ENCODE data around the gene RAB11FIP2.

The RAB11FIP2 gene

GRCh38 chr10:117968354-117969182 is 78.2 kb downstream of the RAB11FIP2 start:
- TF ChIP-seq ZNF629 (tag by site-specific recombination; IDR thresholded peaks at IDR 0.05) (no peak), HOXA7 (CRISPR knock-in tag; IDR thresholded peaks at IDR 0.05; ENCODE audit: borderline replicate concordance) (no peak), ZNF704 (tag by site-specific recombination; IDR thresholded peaks at IDR 0.05) (no peak), ZNF585B (tag by site-specific recombination; IDR thresholded peaks at IDR 0.05) (no peak), ZSCAN5A (tag by site-specific recombination; IDR thresholded peaks at IDR 0.05) (no peak), ZNF112 (tag by site-specific recombination; IDR thresholded peaks at IDR 0.05) (no peak), REST (tag by site-specific recombination; IDR thresholded peaks at IDR 0.05) (no peak), ZNF26 (tag by site-specific recombination; IDR thresholded peaks at IDR 0.05) (no peak), GFI1B (tag by site-specific recombination; IDR thresholded peaks at IDR 0.05) (no peak), TRIM28 (IDR thresholded peaks at IDR 0.05; ENCODE audit: borderline replicate concordance, low read length) (no peak), ZNF621 (tag by site-specific recombination; IDR thresholded peaks at IDR 0.05) (no peak), TCF7L2 (IDR thresholded peaks at IDR 0.05; ENCODE audit: borderline replicate concordance, low read depth, low read length) (no peak), ZNF239 (tag by site-specific recombination; IDR thresholded peaks at IDR 0.05) (no peak), PRDM10 (tag by site-specific recombination; IDR thresholded peaks at IDR 0.05) (no peak), ZNF324 (tag by site-specific recombination; IDR thresholded peaks at IDR 0.05) (no peak), ZNF24 (tag by site-specific recombination; IDR thresholded peaks at IDR 0.05) (no peak), ZNF701 (tag by site-specific recombination; IDR thresholded peaks at IDR 0.05) (no peak), ZNF514 (tag by site-specific recombination; IDR thresholded peaks at IDR 0.05) (no peak)
- Histone ChIP-seq H3K27ac (ENCODE audit: extremely low read depth, low read depth, low read length) (no peak overlapping the region), H3K4me3 (ENCODE audit: low read depth, low read length) (no peak overlapping the region), H3K9me3 (ENCODE audit: control insufficient read depth, insufficient read depth, low read depth, low read length) (no peaks in the 10 kb centered on the region), H3K4me1 (ENCODE audit: control insufficient read depth, insufficient read depth, low read length) (peaks cover 2% of the 10 kb centered on the region; the same call in 1 of the 2 replicates), H3K36me3 (ENCODE audit: control insufficient read depth in 2 of 2, insufficient read depth in 1 of 2, low read length in 2 of 2) (no peaks in the 10 kb centered on the region)
- CTCF ChIA-PET: no interaction called here
- POLR2A ChIA-PET: no interaction called here
